ENCODE results near the gene RHBDD3.
"Not testable (repeated sequence)": the region's sequence is repeated elsewhere in the genome, so short reads cannot be mapped to it uniquely, and the experiment has no call there.

Gene RHBDD3

DNA sequence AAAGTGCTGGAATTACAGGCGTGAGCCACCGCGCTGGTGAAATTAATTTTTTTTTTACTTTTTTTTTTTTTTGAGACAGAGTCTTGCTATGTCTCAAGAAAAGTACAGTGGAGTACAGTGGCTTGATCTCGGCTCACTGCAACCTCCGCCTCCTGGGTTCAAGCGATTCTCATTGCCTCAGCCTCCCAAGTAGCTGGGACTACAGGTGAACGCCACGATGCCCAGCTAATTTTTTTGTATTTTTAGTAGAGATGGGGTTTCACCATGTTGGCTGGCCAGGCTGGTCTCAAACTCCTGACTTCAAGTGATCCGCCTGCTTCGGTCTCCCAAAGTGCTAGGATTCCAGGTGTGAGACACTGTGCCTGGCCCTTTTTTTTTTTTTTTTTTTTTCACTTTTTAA is 19.9 kb downstream of the RHBDD3 start:
- not testable (repeated sequence) for DNase-seq (ENCODE audit: low spot score)

DNA sequence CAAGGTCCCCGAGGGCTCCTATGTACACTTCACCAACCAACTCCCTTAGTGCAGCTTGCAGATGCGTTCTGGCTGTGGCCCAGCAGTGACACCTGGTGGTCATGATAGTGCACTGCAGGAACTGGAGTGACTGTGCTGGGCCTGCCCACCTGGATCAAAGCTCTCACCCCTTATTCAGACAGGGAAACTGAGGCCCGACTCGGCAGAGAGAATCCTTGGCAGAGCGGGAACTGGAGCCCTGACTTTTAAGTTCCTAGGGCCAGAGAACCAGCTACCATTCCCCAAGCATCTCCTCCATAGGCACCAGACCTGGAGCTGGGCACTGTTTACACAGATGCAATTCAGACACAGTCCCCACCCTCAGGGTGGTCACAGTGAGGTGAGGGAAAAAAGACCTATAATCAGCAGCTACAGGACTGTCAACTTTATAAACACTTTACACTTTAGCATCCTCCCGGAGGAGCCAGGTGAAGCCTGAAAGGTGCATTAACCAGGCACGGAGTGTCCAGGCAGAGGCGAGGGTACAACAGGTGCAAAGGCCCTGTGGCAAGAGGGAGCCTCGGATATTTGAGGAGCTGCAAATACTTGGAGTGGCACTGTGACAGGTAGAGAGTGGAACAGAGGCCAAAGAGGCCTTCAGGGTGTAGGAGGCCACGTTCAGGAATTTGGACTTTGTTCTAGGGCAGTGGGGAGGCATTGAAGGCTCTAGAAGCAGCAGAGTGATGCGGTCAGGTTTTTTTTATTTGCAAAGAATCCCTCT is 22.0 kb downstream of the RHBDD3 start:
- DNase-seq (ENCODE audit: low spot score): no peak

DNA sequence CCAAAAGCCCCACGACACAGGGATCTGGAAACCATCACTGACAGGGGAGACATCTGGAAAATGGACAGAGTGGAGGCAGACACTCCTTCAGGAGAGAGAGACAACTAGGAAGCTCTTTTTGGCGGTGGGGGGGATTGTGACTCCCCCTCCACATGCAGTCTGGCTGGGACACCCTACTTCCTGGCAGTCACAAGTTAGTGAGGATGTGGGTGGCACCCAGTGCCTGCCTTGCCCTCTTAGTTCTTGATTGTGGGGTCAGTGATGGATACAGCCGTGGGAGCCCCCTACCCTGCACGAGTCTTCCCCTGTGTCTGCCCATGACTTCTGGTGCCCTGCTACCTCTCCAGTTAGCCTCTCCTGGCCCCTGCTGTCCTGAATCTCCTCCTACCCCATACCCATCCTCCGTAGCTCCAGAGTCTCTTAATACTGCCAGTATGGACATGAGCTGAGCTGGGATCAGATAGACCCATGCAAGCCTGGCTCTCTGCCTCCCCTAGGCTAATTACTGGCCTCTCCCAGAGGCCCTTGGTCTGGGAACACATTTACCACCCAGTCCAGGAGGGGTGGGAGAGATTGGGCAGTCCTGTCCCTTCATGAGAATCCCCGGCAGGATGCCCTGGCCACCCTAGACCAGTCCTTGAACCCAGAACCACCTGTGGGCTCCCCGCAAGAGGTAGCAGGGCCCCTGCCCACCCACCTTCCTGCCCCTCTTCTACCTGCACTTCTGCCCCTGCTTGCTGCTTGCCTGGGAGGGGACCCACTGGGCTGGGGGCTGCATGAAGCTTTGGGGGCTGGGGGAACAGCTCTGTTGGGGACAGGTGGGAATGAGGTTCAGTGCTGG is 22.8 kb downstream of the RHBDD3 start:
- no peak for DNase-seq (ENCODE audit: low spot score)

- DNase-seq (ENCODE audit: low spot score): no peak
These were observed 23.8 kb downstream of the RHBDD3 start for GRCh38 chr22:29243874-29244446.

GRCh38 chr22:29240481-29240880 is 27.3 kb downstream of the RHBDD3 start:
- not testable (repeated sequence) for DNase-seq (ENCODE audit: low spot score)

DNA sequence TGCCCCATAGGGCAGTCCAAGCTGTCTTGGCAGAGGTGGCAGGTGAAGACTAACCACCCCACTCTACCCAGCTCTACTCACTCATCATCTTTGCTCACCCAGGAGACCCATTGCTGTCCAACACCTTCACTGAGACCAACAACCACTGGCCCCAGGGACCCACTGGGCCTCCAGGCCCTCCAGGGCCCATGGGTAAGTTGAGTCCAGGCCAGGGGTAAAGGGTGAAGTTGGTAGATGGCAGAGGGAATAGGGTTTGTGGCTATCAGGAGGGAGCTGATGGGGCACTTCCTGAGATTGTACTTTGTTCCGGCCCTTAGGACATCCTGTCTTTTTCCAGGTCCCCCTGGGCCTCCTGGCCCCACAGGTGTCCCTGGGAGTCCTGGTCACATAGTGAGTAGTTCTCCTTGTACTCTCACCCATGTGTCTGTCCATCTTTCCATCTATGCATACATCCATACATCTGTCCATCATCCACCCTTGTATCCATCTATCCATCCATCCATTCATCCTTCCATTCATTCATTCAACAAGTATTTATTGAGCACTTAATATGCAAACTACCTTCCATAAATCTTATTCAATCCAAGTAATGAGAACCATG is 34.4 kb downstream of the RHBDD3 start:
- DNase-seq (ENCODE audit: low spot score): no peak

- peak; percentile 26 for DNase-seq (ENCODE audit: low spot score)
These were observed 35.5 kb downstream of the RHBDD3 start for GRCh38 chr22:29231971-29232959.

DNA sequence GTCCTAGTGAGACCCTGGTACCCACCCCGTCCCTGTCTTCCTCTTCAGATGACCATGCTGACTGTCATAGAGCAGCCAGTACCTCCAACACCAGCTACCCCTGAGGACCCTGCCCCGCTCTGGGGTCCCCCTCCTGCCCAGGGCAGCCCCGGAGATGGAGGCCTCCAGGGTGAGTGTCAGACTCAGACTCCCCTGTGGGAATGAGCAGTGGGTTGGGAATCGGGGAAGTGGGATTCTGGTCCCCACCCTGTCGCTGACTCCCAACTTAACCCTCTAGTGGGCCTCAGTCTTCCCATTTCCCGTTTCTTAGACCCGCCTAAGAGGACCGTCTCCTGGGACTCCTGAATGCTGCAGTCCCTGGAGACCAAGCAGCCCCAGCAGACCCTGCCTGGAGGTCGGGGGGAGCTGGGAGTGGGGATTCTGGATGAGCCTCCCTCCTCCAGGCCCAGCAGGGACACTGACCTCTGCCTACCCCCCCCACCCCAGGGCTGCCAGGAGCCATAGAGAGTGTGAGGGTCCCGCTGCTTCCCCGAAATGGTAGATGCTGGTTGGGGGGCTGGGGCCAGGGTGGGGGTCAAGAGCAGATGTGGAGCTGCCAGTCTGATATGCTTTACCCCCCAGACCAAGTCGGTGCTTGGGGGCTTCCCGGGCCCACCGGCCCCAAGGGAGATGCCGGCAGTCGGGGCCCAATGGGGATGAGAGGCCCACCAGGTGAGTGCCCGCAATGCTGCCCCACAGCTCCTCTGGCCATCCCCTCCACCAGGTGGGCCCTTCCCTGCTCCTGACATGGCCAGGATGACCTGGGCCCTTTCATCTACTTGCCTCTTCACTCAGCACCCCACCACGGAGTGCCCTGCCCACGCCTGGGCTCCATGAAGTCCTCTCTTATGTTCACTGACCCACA is 36.6 kb downstream of the RHBDD3 start:
- DNase-seq (ENCODE audit: low spot score): no peak

DNA sequence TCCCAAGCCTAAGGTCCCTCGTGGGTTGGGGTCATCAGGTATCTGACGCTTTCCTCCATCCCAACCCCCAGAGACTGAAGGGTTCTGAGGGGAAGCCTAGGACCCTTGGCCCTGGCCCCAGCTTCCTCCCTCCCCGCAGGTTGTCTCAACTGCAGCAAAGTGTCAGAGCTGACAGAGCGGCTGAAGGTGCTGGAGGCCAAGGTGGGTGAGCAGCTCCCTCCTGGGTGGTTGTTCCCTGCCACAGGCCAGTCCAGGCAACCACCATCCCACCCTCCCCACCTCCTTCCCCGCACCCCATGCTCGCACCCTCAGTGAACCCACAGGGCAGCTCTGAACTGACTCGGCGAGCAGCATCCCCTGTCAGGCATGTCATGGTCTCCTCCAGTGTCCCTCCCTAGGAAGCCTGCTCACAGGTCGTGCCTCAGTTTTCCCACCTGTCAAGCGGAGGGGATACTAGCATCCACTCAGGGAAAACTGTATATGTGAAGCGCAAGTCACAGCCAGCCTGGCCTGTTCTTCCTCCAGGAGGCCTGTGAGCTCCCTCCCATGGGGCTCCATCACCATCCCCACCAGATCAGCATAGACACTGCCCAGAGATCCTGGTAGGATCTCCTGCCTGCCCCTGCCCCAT is 41.3 kb downstream of the RHBDD3 start:
- DNase-seq (ENCODE audit: low spot score): no peak

DNA sequence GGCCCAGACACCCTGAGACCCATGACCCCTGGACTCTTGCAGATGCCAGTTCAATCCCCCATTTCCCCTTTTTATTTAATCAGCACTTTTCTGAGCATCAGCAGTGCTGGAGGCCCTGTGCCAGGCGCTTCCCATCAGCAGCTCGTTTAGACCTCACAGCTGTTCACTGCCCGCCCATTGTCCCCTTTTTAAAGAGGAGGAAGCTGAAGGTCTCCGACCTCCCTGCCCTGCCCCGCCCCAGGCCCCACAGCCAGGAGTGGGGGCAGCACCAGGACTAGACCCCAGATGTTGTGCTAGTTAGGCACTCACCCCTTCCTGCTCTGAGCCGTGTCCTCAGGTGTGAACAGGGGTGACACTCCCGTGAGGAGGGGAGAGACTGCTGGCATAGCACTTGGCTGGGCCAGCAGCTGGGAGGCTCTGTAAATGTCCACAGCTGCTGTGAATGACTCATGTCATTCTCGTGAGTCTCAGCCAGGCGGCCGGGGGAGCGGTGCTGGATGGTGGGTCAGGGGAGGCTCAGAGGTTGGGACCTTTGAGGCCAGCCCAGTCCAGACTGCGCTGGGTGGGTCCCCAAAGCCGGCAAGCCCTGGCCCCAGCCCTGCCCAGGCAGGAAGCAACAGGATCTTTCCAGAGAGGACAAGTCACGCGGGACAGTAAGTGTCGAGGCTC is 42.2 kb downstream of the RHBDD3 start:
- DNase-seq (ENCODE audit: low spot score): no peak

DNA sequence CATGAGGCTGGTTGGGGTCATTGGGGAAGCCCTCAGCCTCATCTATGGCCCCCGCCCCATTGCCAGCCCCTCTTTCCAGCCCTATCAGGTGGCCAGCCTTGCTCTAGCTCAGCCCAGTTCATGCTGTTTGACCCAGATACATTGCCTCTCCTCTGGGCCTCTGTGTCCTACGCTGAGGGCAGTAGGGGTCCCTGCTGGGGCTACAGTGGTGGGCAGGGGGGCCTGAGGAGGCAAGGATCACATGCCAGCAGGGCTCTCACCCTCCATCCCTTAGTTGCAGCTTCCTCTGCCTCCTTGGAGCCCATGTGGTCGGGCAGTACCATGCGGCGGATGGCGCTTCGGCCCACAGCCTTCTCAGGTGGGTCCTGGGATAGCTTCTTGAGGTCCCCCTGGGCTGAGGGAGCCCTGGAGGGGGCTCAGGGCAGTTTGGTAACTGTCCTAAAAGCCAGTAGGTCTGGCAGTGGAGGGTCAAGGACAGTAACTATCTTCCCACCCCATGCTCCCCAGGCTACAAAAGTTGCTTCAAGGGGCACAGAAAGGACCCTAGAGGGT is 42.8 kb downstream of the RHBDD3 start:
- no peak for DNase-seq (ENCODE audit: low spot score)

DNA sequence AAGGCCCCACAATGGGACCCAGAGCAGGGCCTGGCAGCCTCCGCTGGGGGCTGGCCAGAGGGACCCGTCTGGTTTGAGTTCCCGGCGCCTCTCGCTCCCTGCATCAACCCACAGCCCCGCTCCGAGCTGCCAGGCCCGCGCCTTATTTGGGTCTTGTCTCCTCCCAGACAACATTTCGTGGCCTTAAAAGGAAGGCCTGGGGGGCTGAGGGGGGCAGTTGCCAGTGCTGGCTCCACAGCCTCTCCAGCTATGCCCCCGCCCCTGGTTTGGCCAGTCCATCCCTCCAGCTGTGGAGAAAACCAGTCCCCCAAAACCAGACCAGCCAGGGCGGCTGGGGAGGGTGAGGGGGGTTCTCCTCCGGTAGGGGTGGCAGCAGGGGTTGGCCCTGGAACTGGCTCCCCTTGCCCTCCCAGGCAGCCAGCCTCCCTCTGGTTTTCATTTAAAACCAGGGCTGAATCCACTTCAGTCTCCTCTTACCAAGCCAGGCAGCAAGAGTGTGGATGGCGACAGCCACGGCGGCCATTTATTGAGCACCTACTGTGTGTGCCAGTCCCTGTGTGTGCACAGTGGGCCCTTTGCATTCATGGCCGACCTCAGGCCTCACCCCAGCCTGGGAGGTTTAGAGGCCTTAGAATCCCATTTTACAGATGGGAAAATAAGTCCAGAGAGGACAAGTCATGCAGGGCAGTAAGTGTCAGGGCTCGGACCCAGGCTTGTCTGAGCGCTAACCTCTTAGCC is 43.5 kb downstream of the RHBDD3 start:
- no peak for DNase-seq (ENCODE audit: low spot score)

- no peak for DNase-seq (ENCODE audit: low spot score)
These were observed 47.7 kb downstream of the RHBDD3 start for GRCh38 chr22:29219881-29220670.

- DNase-seq (ENCODE audit: low spot score): not testable (repeated sequence)
These were observed 48.4 kb downstream of the RHBDD3 start for GRCh38 chr22:29219409-29219782.

DNA sequence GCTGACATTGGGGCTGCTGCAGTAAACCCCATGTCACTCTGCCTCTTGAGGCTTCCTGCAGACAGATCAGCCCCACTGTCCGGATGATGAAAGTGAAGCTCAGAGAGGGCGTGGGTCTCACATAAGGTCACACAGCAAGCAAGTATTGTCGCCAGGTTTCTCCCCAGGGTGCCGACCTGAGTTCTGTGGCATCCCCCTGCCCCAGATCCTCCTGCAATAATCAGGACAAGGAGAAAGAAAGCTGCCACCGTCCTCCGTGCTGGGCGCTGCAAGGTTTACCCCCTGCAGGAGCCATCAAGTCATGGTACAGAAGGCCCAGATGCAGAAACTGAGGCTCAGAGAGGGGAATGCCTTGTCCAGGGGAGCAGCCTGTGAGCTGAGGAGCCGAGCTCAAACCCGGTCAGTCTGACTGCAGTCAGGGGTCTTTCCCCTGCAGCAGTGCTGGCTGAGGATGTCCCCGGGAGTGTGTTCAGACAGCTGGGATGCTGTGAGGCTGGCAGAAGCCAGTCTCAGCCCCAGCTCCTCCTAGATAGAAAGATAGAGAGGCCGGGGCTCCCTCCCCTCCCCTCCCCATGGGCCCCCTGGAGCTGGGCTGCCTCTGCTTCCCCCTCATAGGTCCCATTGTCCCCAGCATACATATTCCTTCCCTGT is 48.9 kb downstream of the RHBDD3 start:
- no peak for DNase-seq (ENCODE audit: low spot score)

DNA sequence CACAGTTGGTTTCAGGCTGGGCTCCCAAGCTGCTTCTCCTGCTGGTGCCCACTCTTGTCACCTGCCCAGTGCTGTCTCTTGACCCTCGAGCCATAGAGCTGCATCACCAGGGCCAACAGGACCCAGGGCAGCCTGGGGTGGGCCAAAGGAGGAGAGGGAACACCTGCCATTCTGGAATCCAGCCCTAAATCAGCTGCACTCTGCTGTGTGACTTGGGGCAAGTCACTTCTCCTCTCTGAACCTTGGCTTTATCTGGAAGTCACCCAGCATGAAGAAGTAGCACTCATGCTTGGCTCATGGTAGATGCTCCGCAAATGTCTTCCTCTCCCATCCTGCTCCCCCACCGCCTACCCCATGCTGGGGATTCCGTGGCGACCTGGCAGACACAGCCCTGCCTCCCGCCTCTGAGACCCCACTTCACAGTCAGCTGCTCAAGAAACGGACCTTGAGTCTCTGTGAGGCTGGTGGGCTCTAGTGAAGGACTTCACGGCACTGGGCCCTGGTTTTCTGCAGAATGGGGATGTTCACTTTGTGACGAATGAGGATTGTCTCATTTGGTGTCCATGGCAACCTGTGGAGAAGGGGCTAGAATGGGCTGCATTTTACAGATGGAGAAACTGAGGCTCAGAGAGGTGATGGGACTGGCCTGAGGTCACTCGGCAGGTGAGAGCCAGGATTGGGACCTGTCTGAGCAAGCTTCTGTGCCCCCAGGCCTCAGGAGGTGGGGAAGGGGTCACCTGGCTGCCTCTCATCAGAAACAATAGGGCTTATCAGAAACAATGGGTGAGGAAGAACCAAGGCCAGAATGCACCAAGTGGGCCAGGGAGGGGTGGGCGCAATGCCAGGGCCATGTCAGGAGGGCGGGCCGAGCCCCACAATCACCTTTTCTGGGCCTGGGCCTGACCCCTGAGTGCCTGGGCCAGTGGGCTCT is 49.7 kb downstream of the RHBDD3 start:
- DNase-seq (ENCODE audit: low spot score): no peak
